ENCODE results near the gene RAD21L1. TPM values are rescaled to one million over a fixed set of nuclear protein-coding genes. Genes with fewer than 3 reads are reported as not detected.
"Not testable (repeated sequence)": the region's sequence is repeated elsewhere in the genome, so short reads cannot be mapped to it uniquely, and the experiment has no call there.

RAD21L1 gene
- total RNA-seq, 1 experiment from 2014 or later = not detected

GRCh38 chr20:1222750-1223149 is 3.1 kb upstream of the RAD21L1 start:
- POLR2A ChIA-PET = not testable (repeated sequence)
- H3K27me3 Mint-ChIP-seq (ENCODE audit: insufficient read depth, unreplicated experiment) = peaks cover 14% of the 10 kb centered on the region

GRCh38 chr20:1224205-1224890 is 1.5 kb upstream of the RAD21L1 start:
- H3K36me3 Mint-ChIP-seq (ENCODE audit: insufficient read depth, unreplicated experiment) = no peaks in the 10 kb centered on the region
- POLR2A ChIA-PET = no interaction called here
- H3K4me1 Mint-ChIP-seq (ENCODE audit: low read depth, unreplicated experiment) = no peaks in the 10 kb centered on the region
- no peaks in the 10 kb centered on the region for H3K36me3 ChIP-seq (ENCODE audit: control insufficient read depth, insufficient read depth, low read length)
- BruUV-seq (replicated peaks) = no TSS peak
- H3K27me3 ChIP-seq (replicated peaks; ENCODE audit: control insufficient read depth, insufficient read depth, low read length) = no peaks in the 10 kb centered on the region
- H3K27ac Mint-ChIP-seq (ENCODE audit: unreplicated experiment) = no peak overlapping the region
- DNase-seq = no peak
- no peak overlapping the region for H3K4me3 ChIP-seq (ENCODE audit: low read depth, low read length)
- H3K4me1 ChIP-seq = 0 out of 2 replicates have a peak, but pooled peaks cover 7% of the 10 kb centered on the region
- no peaks in the 10 kb centered on the region for H3K9me3 Mint-ChIP-seq (ENCODE audit: unreplicated experiment)
- TF ChIP-seq, protein P1, sequence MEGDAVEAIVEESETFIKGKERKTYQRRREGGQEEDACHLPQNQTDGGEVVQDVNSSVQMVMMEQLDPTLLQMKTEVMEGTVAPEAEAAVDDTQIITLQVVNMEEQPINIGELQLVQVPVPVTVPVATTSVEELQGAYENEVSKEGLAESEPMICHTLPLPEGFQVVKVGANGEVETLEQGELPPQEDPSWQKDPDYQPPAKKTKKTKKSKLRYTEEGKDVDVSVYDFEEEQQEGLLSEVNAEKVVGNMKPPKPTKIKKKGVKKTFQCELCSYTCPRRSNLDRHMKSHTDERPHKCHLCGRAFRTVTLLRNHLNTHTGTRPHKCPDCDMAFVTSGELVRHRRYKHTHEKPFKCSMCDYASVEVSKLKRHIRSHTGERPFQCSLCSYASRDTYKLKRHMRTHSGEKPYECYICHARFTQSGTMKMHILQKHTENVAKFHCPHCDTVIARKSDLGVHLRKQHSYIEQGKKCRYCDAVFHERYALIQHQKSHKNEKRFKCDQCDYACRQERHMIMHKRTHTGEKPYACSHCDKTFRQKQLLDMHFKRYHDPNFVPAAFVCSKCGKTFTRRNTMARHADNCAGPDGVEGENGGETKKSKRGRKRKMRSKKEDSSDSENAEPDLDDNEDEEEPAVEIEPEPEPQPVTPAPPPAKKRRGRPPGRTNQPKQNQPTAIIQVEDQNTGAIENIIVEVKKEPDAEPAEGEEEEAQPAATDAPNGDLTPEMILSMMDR (IDR thresholded peaks at IDR 0.05; ENCODE audit: insufficient read depth in 1 of 2, low read depth in 1 of 2, low read length in 1 of 2, severe bottlenecking in 1 of 2, unreplicated experiment in 1 of 2) = no peak
- H3K4me3 Mint-ChIP-seq (ENCODE audit: unreplicated experiment) = peak overlapping the region; percentile 12
- 0 out of 2 replicates have a peak, but pooled peaks cover 2% of the 10 kb centered on the region for H3K9me3 ChIP-seq
- H3K27me3 Mint-ChIP-seq (ENCODE audit: insufficient read depth, unreplicated experiment) = peaks cover 17% of the 10 kb centered on the region
- CTCF ChIA-PET = no interaction called here
- intact Hi-C loops (cut with micrococcal nuclease; ENCODE audit: unreplicated experiment) = no loop called here

More at GRCh38 chr20:1222750-1223149, 3.1 kb upstream of the RAD21L1 start:
- CTCF ChIA-PET; H3K4me3 Mint-ChIP-seq (ENCODE audit: unreplicated experiment); H3K4me3 ChIP-seq (ENCODE audit: low read depth, low read length); BruUV-seq (replicated peaks); H3K4me1 ChIP-seq; H3K36me3 Mint-ChIP-seq (ENCODE audit: insufficient read depth, unreplicated experiment); DNase-seq; H3K9me3 ChIP-seq; H3K36me3 ChIP-seq (ENCODE audit: control insufficient read depth, insufficient read depth, low read length); H3K27me3 ChIP-seq (replicated peaks; ENCODE audit: control insufficient read depth, insufficient read depth, low read length); intact Hi-C loops (cut with micrococcal nuclease; ENCODE audit: unreplicated experiment); H3K27ac Mint-ChIP-seq (ENCODE audit: unreplicated experiment); H3K4me1 Mint-ChIP-seq (ENCODE audit: low read depth, unreplicated experiment); H3K9me3 Mint-ChIP-seq (ENCODE audit: unreplicated experiment): not testable (repeated sequence)

DNA sequence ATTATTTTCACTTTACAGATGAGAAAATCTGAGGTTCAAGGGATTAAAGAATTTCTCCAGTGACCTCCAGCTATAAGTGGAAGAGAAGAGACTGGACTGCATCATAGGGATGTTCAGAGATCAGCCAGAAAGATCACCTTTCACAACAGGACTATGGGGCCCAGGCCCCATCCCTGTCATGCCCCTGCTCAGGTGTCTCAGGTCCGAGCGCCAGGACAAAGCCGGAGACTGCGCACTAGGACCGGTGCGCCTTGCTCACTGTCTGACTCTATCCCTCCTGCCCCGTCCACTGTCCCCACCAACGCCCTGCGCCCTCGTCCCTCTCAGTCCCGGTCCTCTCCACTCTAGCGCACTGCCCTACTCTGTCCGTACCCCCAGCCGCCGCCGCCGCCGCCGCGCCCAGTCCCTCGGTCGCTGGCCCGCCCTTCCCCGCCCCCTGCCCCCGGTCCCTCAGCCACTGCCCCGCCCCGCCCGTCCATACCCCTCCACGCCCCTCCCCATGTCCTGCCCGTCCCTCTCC is 521 bp upstream of the RAD21L1 start:
- peak overlapping the region; percentile 41 for H3K4me3 ChIP-seq (ENCODE audit: low read depth, low read length)
- DNase-seq = no peak
- 0 out of 2 replicates have a peak, but pooled peaks cover 2% of the 10 kb centered on the region for H3K9me3 ChIP-seq
- BruUV-seq (replicated peaks) = no TSS peak
- POLR2A ChIA-PET = no interaction called here
- TF ChIP-seq, protein P1 (IDR thresholded peaks at IDR 0.05; ENCODE audit: insufficient read depth in 1 of 2, low read depth in 1 of 2, low read length in 1 of 2, severe bottlenecking in 1 of 2, unreplicated experiment in 1 of 2) = no peak
- Mint-ChIP-seq H3K27me3 (ENCODE audit: insufficient read depth, unreplicated experiment) (peaks cover 18% of the 10 kb centered on the region), H3K4me1 (ENCODE audit: low read depth, unreplicated experiment) (no peaks in the 10 kb centered on the region), H3K36me3 (ENCODE audit: insufficient read depth, unreplicated experiment) (no peaks in the 10 kb centered on the region), H3K9me3 (ENCODE audit: unreplicated experiment) (no peaks in the 10 kb centered on the region), H3K27ac (ENCODE audit: unreplicated experiment) (no peak overlapping the region), H3K4me3 (ENCODE audit: unreplicated experiment) (peak overlapping the region; percentile 80)
- CTCF ChIA-PET = no interaction called here
- H3K4me1 ChIP-seq = 0 out of 2 replicates have a peak, but pooled peaks cover 7% of the 10 kb centered on the region
- H3K27me3 ChIP-seq (replicated peaks; ENCODE audit: control insufficient read depth, insufficient read depth, low read length) = no peaks in the 10 kb centered on the region
- intact Hi-C loops (cut with micrococcal nuclease; ENCODE audit: unreplicated experiment) = no loop called here
- H3K36me3 ChIP-seq (ENCODE audit: control insufficient read depth, insufficient read depth, low read length) = no peaks in the 10 kb centered on the region

All from Caco-2 (cell line).